Panc1 (cell line): ENCODE results near the gene CNST. TPM values are rescaled to one million over a fixed set of nuclear protein-coding genes. Genes with fewer than 3 reads are reported as not detected.

ENCODE experiments used
- ATAC-seq: fragments of 200-7000 bp; cut with Tn5 transposase; 2 replicates; pipeline ENCODE4 v1.9.1; 2020; ENCODE audit warnings: mild to moderate bottlenecking, moderate library complexity
- BruUV-seq: library from RNA; stranded (reverse); fragments of 400-500 nt; replicated peaks from 2 replicates; lab custom pipeline; 2021; lab: Mats Ljungman, UMichigan
- CTCF ChIA-PET: fragments of 300-600 bp; sonication (Branson Sonifier 250); formaldehyde crosslinking; loops from one replicate; lab custom pipeline; 2022; ENCODE audit warnings: antibody characterized with exemption; lab: Charles Lee
- POLR2A ChIA-PET: fragments of 300-600 bp; sonication (Branson Sonifier 250); formaldehyde crosslinking; loops from one replicate; lab custom pipeline; 2022; ENCODE audit warnings: antibody characterized with exemption; lab: Charles Lee
- DNase-seq: peaks from one replicate; pipeline ENCODE4 v3.0.0-alpha.2; 2010; ENCODE audit warnings: low read depth, low spot score
- H3K27ac ChIP-seq: 2 replicates; pipeline ENCODE4 v1.5.1; 2011; ENCODE audit warnings: mild to moderate bottlenecking, low read length, inconsistent platforms
- H3K27me3 ChIP-seq: fragments of 200-500 bp; sonication (Bioruptor generic); 2 replicates; pipeline ENCODE4 v1.6.0; 2014; ENCODE audit warnings: low read length, inconsistent platforms; ENCODE audit not compliant: control insufficient read depth, insufficient read depth
- H3K36me3 ChIP-seq: fragments of 200-500 bp; sonication (Bioruptor generic); 2 replicates; pipeline ENCODE4 v1.5.1; 2014; ENCODE audit warnings: inconsistent platforms, mild to moderate bottlenecking, low read length, moderate library complexity; ENCODE audit not compliant: control insufficient read depth, insufficient read depth
- H3K4me1 ChIP-seq: 2 replicates; pipeline ENCODE4 v1.5.1; 2011; ENCODE audit warnings: inconsistent platforms, mild to moderate bottlenecking, low read length, moderate library complexity; ENCODE audit not compliant: control insufficient read depth, insufficient read depth
- H3K4me3 ChIP-seq, 2 experiments: 2 replicates each; pipeline ENCODE4 v1.5.1; 2011 to 2012; ENCODE audit warnings: low read depth in 2 of 2, low read length in 2 of 2, mild to moderate bottlenecking in 2 of 2, inconsistent platforms in 1 of 2, moderate library complexity in 1 of 2
- H3K9me3 ChIP-seq: fragments of 200-500 bp; sonication (Bioruptor generic); 2 replicates; pipeline ENCODE4 v1.5.1; 2014; ENCODE audit warnings: low read depth, mild to moderate bottlenecking, inconsistent platforms, low read length, moderate library complexity; ENCODE audit not compliant: control insufficient read depth, insufficient read depth
- CTCF ChIP-seq: fragments of 450-650 bp; IDR thresholded peaks from 2 replicates; pipeline ENCODE4 v1.5.1; 2017; ENCODE audit warnings: mild to moderate bottlenecking
- POLR2AphosphoS5 ChIP-seq: IDR thresholded peaks from 2 replicates; pipeline ENCODE4 v1.6.1; 2012; ENCODE audit warnings: mild to moderate bottlenecking, low read depth, low read length, moderate library complexity
- REST ChIP-seq, 2 experiments: IDR thresholded peaks; 2 replicates each; pipeline ENCODE4 v1.6.1; 2011 to 2012; ENCODE audit warnings: low read depth in 2 of 2, control low read depth in 1 of 2, low read length in 1 of 2, mild to moderate bottlenecking in 1 of 2, moderate library complexity in 1 of 2; ENCODE audit not compliant: insufficient read depth in 1 of 2
- SIN3A ChIP-seq: IDR thresholded peaks from 2 replicates; pipeline ENCODE4 v1.6.1; 2012; ENCODE audit warnings: low read depth, mild to moderate bottlenecking, low read length, moderate library complexity, borderline replicate concordance; ENCODE audit not compliant: insufficient read depth
- TCF7L2 ChIP-seq: IDR thresholded peaks from 2 replicates; pipeline ENCODE4 v1.6.1; 2011; ENCODE audit warnings: mild to moderate bottlenecking, low read depth, low read length, inconsistent platforms
- in situ Hi-C: cut with HindIII; loops from 2 replicates; pipeline ENCODE4 v1.10.0; 2016; ENCODE audit warnings: low sequenced_read_pairs, low pct_unique_long_range_greater_than_20kb
- intact Hi-C: fragments of 100-400 bp; cut with micrococcal nuclease; formaldehyde crosslinking; loops from one replicate; pipeline ENCODE4 v1.10.0; 2022; ENCODE audit not compliant: unreplicated experiment
- total RNA-seq: library from RNA; stranded (reverse); gene quantifications from one replicate; pipeline ENCODE4 v1.2.1, GENCODE V29; 2021; ENCODE audit not compliant: unreplicated experiment

Gene CNST
- total RNA-seq, 1 experiment from 2014 or later: 18.5 TPM

DNA sequence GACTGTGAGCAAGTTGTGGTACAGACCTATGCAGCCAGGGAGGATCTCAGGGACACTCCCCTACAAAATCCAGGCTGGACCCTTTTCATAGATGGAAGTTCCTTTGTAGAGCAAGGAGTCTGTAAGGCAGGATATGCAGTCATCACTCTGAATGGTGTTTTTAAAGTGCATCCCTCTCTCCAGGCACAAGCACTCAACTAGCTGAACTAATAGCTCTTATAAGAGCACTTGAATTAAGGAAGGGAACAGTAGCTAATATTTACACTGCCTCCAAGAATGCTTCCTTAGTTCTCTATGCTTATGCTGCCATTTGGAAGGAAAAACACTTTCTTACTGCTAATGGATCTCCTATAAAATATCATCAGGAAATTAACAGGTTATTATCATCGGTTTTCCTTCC is 32.1 kb upstream of the CNST start:
- Histone ChIP-seq H3K4me3 (no peak overlapping the region), H3K4me1 (no peaks in the 10 kb centered on the region), H3K27me3 (no peaks in the 10 kb centered on the region; the same call in 1 of the 2 replicates), H3K9me3 (peaks cover 5% of the 10 kb centered on the region; the same call in 1 of the 2 replicates), H3K27ac (no peak overlapping the region), H3K36me3 (no peaks in the 10 kb centered on the region)
- DNase-seq: no peak
- POLR2A ChIA-PET: no interaction called here
- ATAC-seq: no peak
- intact Hi-C loops: no loop called here
- CTCF ChIA-PET: interaction anchor here (0.6 kb wide), 2 partner anchors 110 to 113 kb away, joined by 3 to 5 read pairs; no protein-coding TSS in a partner anchor
- TF ChIP-seq SIN3A (no peak), CTCF (no peak), TCF7L2 (no peak), POLR2AphosphoS5 (no peak), REST (IDR thresholded peaks at IDR 0.05; ENCODE audit: insufficient read depth in 1 of 2, low read depth in 2 of 2, low read length in 1 of 2) (no peak)
- no TSS peak for BruUV-seq
- in situ Hi-C loops: no loop called here

DNA sequence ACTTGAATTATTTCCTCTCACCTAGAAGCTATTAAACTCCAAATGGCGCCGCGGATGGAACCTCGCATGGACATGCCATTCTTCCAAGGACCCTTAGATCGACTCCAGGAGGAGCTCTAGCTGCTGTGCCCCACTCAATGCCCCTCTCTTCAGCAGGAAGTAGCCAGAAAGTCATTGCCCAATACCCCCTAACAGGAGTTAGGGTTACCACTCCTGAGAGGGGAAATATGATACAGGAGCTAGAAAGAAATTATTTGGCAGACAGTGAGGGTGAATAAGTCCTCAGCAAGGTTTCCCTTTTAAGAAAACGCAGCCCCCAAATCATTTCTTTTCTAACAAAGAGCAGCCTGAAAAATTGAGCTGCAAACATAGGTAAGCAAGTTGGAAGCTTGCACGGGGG is 28.8 kb upstream of the CNST start:
- H3K27me3 ChIP-seq: no peaks in the 10 kb centered on the region; the same call in 1 of the 2 replicates
- H3K27ac ChIP-seq: no peak overlapping the region
- no peaks in the 10 kb centered on the region for H3K9me3 ChIP-seq
- no peak overlapping the region for H3K4me3 ChIP-seq
- H3K4me1 ChIP-seq: no peaks in the 10 kb centered on the region
- no peak for ATAC-seq
- BruUV-seq: no TSS peak
- CTCF ChIA-PET: no interaction called here
- in situ Hi-C loops (no loop called here), intact Hi-C loops (no loop called here)
- no peak for TF ChIP-seq CTCF
- peaks cover 2% of the 10 kb centered on the region; the same call in 1 of the 2 replicates for H3K36me3 ChIP-seq
- no peak for DNase-seq
- POLR2A ChIA-PET: no interaction called here
